Effector memory CD8-positive, alpha-beta T cell (primary cell): ENCODE results near the gene PLXNA4.

Experiments used
- ATAC-seq: fragments of 150-1000 bp; cut with Tn5 transposase; replicated peaks from 2 replicates; pipeline ENCODE4 v1.10.0; 2021; ENCODE audit warnings: mild to moderate bottlenecking, moderate library complexity
- DNase-seq, 3 experiments: peaks; one replicate each; pipeline ENCODE4 v3.0.0; 2021
- H3K27ac Mint-ChIP-seq, 2 donors: one replicate each; pipeline ENCODE4 v1.8.0; 2022; ENCODE audit warnings: mild to moderate bottlenecking in 2 of 2, mixed read lengths in 2 of 2, moderate library complexity in 2 of 2
- H3K27me3 Mint-ChIP-seq, 2 donors: one replicate each; pipeline ENCODE4 v1.8.0; 2022; ENCODE audit warnings: mixed read lengths in 2 of 2
- H3K36me3 Mint-ChIP-seq: one replicate; pipeline ENCODE4 v1.8.0; 2022; ENCODE audit warnings: mild to moderate bottlenecking, moderate library complexity, mixed read lengths; ENCODE audit not compliant: insufficient read depth
- H3K4me1 Mint-ChIP-seq, 2 donors: one replicate each; pipeline ENCODE4 v1.8.0; 2022; ENCODE audit warnings: low read depth in 2 of 2, mixed read lengths in 2 of 2
- H3K4me3 Mint-ChIP-seq, 2 donors: one replicate each; pipeline ENCODE4 v1.8.0; 2022; ENCODE audit warnings: mild to moderate bottlenecking in 2 of 2, mixed read lengths in 2 of 2, moderate library complexity in 2 of 2
- H3K9me3 Mint-ChIP-seq, 2 donors: one replicate each; pipeline ENCODE4 v1.8.0; 2022; ENCODE audit warnings: mixed read lengths in 2 of 2

Gene PLXNA4

DNA sequence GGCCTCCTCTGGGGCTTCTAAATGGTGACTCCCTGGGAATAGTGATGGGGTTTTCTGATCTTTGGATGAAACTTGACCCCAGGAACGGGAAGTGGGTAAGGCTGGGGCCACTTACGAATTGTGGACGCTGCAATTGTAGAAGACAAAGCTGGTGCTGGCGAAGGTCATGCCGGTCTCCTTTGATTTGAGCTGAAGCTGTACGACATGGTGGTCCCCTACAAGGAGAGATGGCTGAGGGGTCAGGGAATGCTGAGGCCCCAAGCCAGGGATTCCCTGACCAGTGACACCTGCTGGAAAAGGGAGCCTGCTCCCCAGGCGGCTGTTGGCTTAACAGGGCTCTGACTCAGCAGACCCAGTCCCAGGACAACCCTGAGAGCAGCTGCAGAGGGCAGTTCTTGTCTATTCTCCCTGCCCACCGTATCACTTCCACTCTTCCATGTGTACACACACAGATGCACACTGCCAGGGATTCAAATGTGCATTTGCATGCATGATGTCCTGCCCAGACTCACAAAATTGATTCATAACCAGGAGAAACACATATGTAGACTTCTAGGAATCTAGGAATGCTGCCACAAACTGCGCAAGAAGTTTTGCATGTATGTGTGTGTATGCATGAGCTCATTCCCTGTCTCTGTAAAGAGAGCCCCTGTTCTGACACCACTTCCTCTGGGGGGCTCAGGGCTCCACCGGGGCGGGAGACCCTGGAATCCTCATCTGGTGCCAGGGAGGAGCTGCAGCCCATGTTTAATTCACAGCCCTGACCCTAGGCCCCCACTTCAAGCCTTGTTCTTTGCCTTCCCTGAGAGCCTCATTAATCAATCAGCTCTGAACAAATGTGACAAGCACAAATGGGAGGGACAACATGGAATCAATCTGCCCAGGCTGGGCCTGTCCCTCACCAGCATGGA, 350.0 kb downstream of the PLXNA4 start:
- H3K4me3 Mint-ChIP-seq = no peak overlapping the region
- H3K27me3 Mint-ChIP-seq = peaks cover 33 to 59% of the 10 kb centered on the region in 2 donors
- H3K36me3 Mint-ChIP-seq = no peaks in the 10 kb centered on the region
- H3K9me3 Mint-ChIP-seq = no peaks in the 10 kb centered on the region
- ATAC-seq (no peak), DNase-seq (no peak)
- peaks cover 0 to 1% of the 10 kb centered on the region in 2 donors for H3K4me1 Mint-ChIP-seq
- H3K27ac Mint-ChIP-seq = no peak overlapping the region

GRCh38 chr7:132225216-132226030, 350.8 kb downstream of the PLXNA4 start:
- no peaks in the 10 kb centered on the region for H3K9me3 Mint-ChIP-seq
- no peak overlapping the region for H3K4me3 Mint-ChIP-seq
- H3K36me3 Mint-ChIP-seq = no peaks in the 10 kb centered on the region
- H3K27me3 Mint-ChIP-seq = peaks cover 33 to 58% of the 10 kb centered on the region in 2 donors
- no peak overlapping the region for H3K27ac Mint-ChIP-seq
- DNase-seq = no peak
- no peak for ATAC-seq
- H3K4me1 Mint-ChIP-seq = peaks cover 0 to 1% of the 10 kb centered on the region in 2 donors

DNA sequence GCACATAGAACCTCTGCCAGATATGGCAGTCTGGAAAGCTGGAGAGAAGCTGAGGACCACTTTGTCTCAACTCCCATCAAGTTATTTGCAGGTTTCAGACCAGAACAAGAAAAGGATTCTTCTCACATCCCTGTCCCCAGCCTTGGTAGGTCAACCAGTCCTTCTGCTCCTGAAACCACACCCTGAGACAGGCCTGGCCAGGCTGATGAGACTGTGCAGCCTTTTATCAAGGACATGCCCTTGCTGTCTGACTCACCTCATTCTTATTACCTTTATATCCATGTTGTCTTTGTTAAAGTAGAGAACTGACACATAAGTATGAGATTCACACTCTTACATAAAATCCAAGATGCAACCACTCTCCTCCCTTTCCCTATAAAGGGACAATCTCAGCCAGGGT, 354.9 kb downstream of the PLXNA4 start:
- Mint-ChIP-seq H3K4me1 (peaks cover 0 to 1% of the 10 kb centered on the region in 2 donors), H3K4me3 (no peak overlapping the region), H3K27me3 (peaks cover 13 to 41% of the 10 kb centered on the region in 2 donors), H3K27ac (no peak overlapping the region), H3K36me3 (no peaks in the 10 kb centered on the region), H3K9me3 (no peaks in the 10 kb centered on the region)
- ATAC-seq = no peak
- DNase-seq = no peak

DNA sequence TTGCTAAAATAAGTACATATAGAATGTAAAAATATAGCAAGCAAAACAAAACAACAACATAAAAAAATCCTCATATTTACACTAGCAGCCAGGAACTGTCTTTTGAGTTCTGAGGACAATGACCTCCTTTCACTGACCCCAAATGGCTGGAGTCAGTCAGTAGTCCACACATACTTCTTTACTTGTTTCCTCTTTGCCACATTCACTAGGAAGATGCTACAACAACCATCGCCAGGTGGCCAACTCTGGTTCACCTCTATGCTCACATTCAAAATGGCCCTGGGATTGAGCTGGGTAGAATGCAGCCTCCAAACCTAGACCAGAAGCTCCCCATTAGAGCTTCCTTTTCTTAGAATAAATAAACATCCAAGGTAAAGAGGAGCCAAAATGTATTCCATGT, 356.2 kb downstream of the PLXNA4 start:
- Mint-ChIP-seq H3K4me1 (peaks cover 0 to 1% of the 10 kb centered on the region in 2 donors), H3K9me3 (no peaks in the 10 kb centered on the region), H3K27ac (no peak overlapping the region), H3K27me3 (peaks cover 6 to 33% of the 10 kb centered on the region in 2 donors), H3K36me3 (no peaks in the 10 kb centered on the region), H3K4me3 (no peak overlapping the region)
- no peak for ATAC-seq
- DNase-seq = no peak

GRCh38 chr7:132218876-132219275, 357.4 kb downstream of the PLXNA4 start:
- H3K9me3 Mint-ChIP-seq = no peaks in the 10 kb centered on the region
- H3K36me3 Mint-ChIP-seq = no peaks in the 10 kb centered on the region
- H3K27ac Mint-ChIP-seq = no peak overlapping the region
- ATAC-seq (no peak), DNase-seq (no peak)
- H3K27me3 Mint-ChIP-seq = peaks cover 0 to 25% of the 10 kb centered on the region in 2 donors
- no peak overlapping the region for H3K4me3 Mint-ChIP-seq
- no peaks in the 10 kb centered on the region for H3K4me1 Mint-ChIP-seq

- H3K4me1 Mint-ChIP-seq = no peaks in the 10 kb centered on the region
- ATAC-seq (no peak), DNase-seq (no peak)
- no peak overlapping the region for H3K27ac Mint-ChIP-seq
- H3K4me3 Mint-ChIP-seq = no peak overlapping the region
- H3K27me3 Mint-ChIP-seq = peaks cover 0 to 19% of the 10 kb centered on the region in 2 donors
- H3K9me3 Mint-ChIP-seq = no peaks in the 10 kb centered on the region
- H3K36me3 Mint-ChIP-seq = no peaks in the 10 kb centered on the region
Observed at GRCh38 chr7:132216847-132217525, 359.3 kb downstream of the PLXNA4 start.

- peaks cover 0 to 18% of the 10 kb centered on the region in 2 donors for H3K27me3 Mint-ChIP-seq
- H3K4me1 Mint-ChIP-seq = no peaks in the 10 kb centered on the region
- no peaks in the 10 kb centered on the region for H3K36me3 Mint-ChIP-seq
- H3K9me3 Mint-ChIP-seq = no peaks in the 10 kb centered on the region
- no peak for DNase-seq
- ATAC-seq = no peak
- no peak overlapping the region for H3K4me3 Mint-ChIP-seq
- no peak overlapping the region for H3K27ac Mint-ChIP-seq
Observed at GRCh38 chr7:132214452-132214851, 361.8 kb downstream of the PLXNA4 start.

DNA sequence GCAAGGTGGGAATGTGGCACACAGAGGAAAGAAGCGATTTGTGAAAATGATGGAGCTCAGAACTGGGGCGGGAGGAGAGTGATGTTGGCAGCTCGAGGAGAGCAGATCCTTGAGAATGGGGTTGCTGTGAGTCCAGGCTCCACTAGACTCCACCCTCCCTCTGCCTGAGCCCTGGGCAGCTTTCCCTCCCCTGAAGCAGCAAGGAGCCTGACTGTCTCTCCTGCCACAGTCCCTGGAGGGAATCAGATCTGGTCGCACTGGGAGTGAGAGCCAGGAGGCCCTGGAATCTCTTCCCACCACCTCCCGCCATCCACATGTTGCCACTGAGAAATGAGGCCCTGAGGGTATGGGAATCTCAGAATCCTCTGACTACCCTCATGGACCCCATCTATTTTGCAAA, 362.7 kb downstream of the PLXNA4 start:
- H3K27ac Mint-ChIP-seq = no peak overlapping the region
- ATAC-seq (no peak), DNase-seq (no peak)
- peaks cover 0 to 18% of the 10 kb centered on the region in 2 donors for H3K27me3 Mint-ChIP-seq
- H3K4me1 Mint-ChIP-seq = no peaks in the 10 kb centered on the region
- H3K36me3 Mint-ChIP-seq = no peaks in the 10 kb centered on the region
- H3K4me3 Mint-ChIP-seq = no peak overlapping the region
- H3K9me3 Mint-ChIP-seq = no peaks in the 10 kb centered on the region

DNA sequence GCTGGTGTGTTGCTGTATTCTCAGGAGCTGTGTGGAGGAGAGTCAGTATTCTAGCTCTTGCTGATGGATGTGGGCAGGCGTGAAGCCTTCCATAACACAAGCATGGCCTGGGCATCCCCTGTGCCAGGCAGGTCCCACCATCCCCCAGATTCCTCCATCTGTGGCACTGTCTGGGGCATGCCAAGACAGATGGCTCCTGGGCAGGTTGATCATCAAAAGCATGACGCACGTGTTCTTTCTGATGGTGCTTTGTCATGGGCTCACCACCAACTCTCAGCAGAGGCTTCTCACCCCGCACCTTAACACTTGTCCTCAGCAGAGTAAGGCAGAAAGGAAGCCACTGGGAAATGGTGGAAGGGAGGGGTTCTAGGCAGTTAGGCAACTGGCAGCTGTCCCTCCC, 364.3 kb downstream of the PLXNA4 start:
- ATAC-seq = no peak
- Mint-ChIP-seq H3K27ac (no peak overlapping the region), H3K36me3 (no peaks in the 10 kb centered on the region), H3K4me3 (no peak overlapping the region), H3K9me3 (no peaks in the 10 kb centered on the region), H3K27me3 (peaks cover 11 to 28% of the 10 kb centered on the region in 2 donors), H3K4me1 (no peaks in the 10 kb centered on the region)
- DNase-seq = no peak

DNA sequence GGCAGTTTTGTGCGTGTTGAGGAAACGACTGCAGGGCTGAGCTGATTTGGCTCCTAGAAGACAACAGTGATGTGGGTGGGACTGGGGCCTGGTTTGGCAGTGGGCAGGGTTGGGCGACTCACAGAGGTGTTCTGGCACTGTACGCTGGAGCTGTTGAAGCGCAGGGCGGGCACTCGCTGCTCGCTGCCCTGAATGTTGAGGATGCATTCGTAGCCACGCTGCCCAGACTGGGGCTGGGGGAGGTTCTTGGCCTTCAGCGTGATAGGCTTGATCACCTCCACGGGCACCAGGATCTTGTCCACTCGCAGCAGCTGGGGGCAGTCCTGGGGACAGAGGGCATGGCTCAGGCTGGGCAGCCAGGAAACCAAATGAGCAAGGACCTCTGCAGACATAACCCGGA, 365.4 kb downstream of the PLXNA4 start:
- Mint-ChIP-seq H3K9me3 (no peaks in the 10 kb centered on the region), H3K36me3 (no peaks in the 10 kb centered on the region)

GRCh38 chr7:132207782-132208181, 368.5 kb downstream of the PLXNA4 start:
- ATAC-seq (no peak), DNase-seq (no peak)
- H3K4me3 Mint-ChIP-seq = no peak overlapping the region
- H3K27ac Mint-ChIP-seq = no peak overlapping the region
- H3K27me3 Mint-ChIP-seq = peaks cover 22 to 28% of the 10 kb centered on the region in 2 donors
- H3K4me1 Mint-ChIP-seq = no peaks in the 10 kb centered on the region
- no peaks in the 10 kb centered on the region for H3K9me3 Mint-ChIP-seq
- H3K36me3 Mint-ChIP-seq = no peaks in the 10 kb centered on the region

More for the DNA sequence above, 365.4 kb downstream of the PLXNA4 start:
- Mint-ChIP-seq H3K4me1 (no peaks in the 10 kb centered on the region), H3K27me3 (peaks cover 12 to 23% of the 10 kb centered on the region in 2 donors), H3K27ac (no peak overlapping the region), H3K4me3 (no peak overlapping the region)
- no peak for DNase-seq
- no peak for ATAC-seq

GRCh38 chr7:132207211-132207610, 369.1 kb downstream of the PLXNA4 start:
- DNase-seq = no peak
- ATAC-seq = no peak
- no peak overlapping the region for H3K4me3 Mint-ChIP-seq

DNA sequence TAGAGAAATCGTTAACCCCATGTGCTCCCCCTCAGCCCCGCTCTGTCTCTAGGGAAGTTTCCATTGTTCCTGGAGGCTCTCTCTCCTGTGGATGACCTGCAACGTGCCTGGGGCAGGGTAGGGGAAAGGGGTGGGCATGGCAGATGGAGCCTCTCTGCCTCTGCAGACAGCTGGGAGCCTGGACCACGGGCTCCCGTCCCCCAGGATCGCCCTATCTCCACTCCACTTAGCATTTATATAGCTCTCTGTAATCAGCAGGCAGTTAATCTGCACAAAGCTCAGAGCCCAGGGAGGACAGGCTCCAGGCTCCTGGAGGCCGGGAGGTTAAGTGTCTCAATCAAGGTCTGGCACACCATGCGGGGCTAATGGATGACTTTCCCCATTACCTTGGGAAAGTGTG, 369.7 kb downstream of the PLXNA4 start:
- no peak for ATAC-seq
- Mint-ChIP-seq H3K36me3 (no peaks in the 10 kb centered on the region), H3K27me3 (peaks cover 22 to 33% of the 10 kb centered on the region in 2 donors), H3K4me1 (no peaks in the 10 kb centered on the region), H3K9me3 (no peaks in the 10 kb centered on the region), H3K27ac (no peak overlapping the region), H3K4me3 (no peak overlapping the region)
- no peak for DNase-seq

More at GRCh38 chr7:132207211-132207610, 369.1 kb downstream of the PLXNA4 start:
- no peaks in the 10 kb centered on the region for H3K36me3 Mint-ChIP-seq
- H3K27me3 Mint-ChIP-seq = peaks cover 22 to 28% of the 10 kb centered on the region in 2 donors
- H3K4me1 Mint-ChIP-seq = no peaks in the 10 kb centered on the region
- H3K27ac Mint-ChIP-seq = no peak overlapping the region
- no peaks in the 10 kb centered on the region for H3K9me3 Mint-ChIP-seq
